ENCODE data around the gene TUBA3C.

TUBA3C gene

GRCh38 chr13:19169496-19169895 is 12.1 kb downstream of the TUBA3C start:
- DNase-seq (ENCODE audit: low spot score) (no peak), FAIRE-seq (no peak)

GRCh38 chr13:19161308-19161707 is 20.3 kb downstream of the TUBA3C start:
- no peak for FAIRE-seq
- DNase-seq (ENCODE audit: low spot score), result no peak

GRCh38 chr13:19159761-19160420 is 21.7 kb downstream of the TUBA3C start:
- DNase-seq (ENCODE audit: low spot score), result no peak
- FAIRE-seq, result no peak

- no peak for FAIRE-seq
These were observed 22.4 kb downstream of the TUBA3C start for GRCh38 chr13:19159181-19159580.

GRCh38 chr13:19158526-19159174 is 23.0 kb downstream of the TUBA3C start:
- FAIRE-seq (no peak), DNase-seq (ENCODE audit: low spot score) (no peak)

More at GRCh38 chr13:19159181-19159580, 22.4 kb downstream of the TUBA3C start:
- DNase-seq (ENCODE audit: low spot score), result no peak

- DNase-seq (ENCODE audit: low spot score) (no peak), FAIRE-seq (no peak)
These were observed 23.6 kb downstream of the TUBA3C start for GRCh38 chr13:19158006-19158405.

GRCh38 chr13:19157461-19157860 is 24.2 kb downstream of the TUBA3C start:
- no peak for FAIRE-seq
- no peak for DNase-seq (ENCODE audit: low spot score)

GRCh38 chr13:19156013-19156825 is 25.4 kb downstream of the TUBA3C start:
- FAIRE-seq (no peak), DNase-seq (ENCODE audit: low spot score) (no peak)

- DNase-seq (ENCODE audit: low spot score) (no peak), FAIRE-seq (no peak)
These were observed 26.2 kb downstream of the TUBA3C start for GRCh38 chr13:19155321-19155861.

GRCh38 chr13:19154843-19155242 is 26.8 kb downstream of the TUBA3C start:
- DNase-seq (ENCODE audit: low spot score) (no peak), FAIRE-seq (no peak)

GRCh38 chr13:19153782-19154450 is 27.7 kb downstream of the TUBA3C start:
- DNase-seq (ENCODE audit: low spot score) (no peak), FAIRE-seq (no peak)

- FAIRE-seq (no peak), DNase-seq (ENCODE audit: low spot score) (no peak)
These were observed 29.2 kb downstream of the TUBA3C start for GRCh38 chr13:19152403-19152802.

- no peak for DNase-seq (ENCODE audit: low spot score)
- FAIRE-seq, result no peak
These were observed 29.9 kb downstream of the TUBA3C start for GRCh38 chr13:19151581-19152263.

- no peak for DNase-seq (ENCODE audit: low spot score)
- FAIRE-seq, result no peak
These were observed 30.9 kb downstream of the TUBA3C start for GRCh38 chr13:19150712-19151228.

- no peak for FAIRE-seq
- DNase-seq (ENCODE audit: low spot score), result no peak
These were observed 31.4 kb downstream of the TUBA3C start for GRCh38 chr13:19150226-19150625.

- FAIRE-seq, result no peak
- no peak for DNase-seq (ENCODE audit: low spot score)
These were observed 33.1 kb downstream of the TUBA3C start for GRCh38 chr13:19148561-19148960.
